ENCODE measurements around the gene RHOC. TPM values are rescaled to one million over a fixed set of nuclear protein-coding genes. Genes with fewer than 3 reads are reported as not detected.

RHOC gene
- total and polyA plus RNA-seq, 2 donors (not counting 1 experiment from before 2014, with no cell fraction given) = 21.0 to 28.3 TPM

GRCh38 chr1:112737573-112737972, 30.6 kb upstream of the RHOC start:
- ATAC-seq (ENCODE audit: low read depth) (no peak), DNase-seq (no peak)
- 83% methylated on average over 3 of the region's 3 CpGs for WGBS (ENCODE audit: insufficient coverage)
- Histone ChIP-seq H3K4me2 (replicated peaks; ENCODE audit: low read depth, low read length, poor library complexity, severe bottlenecking) (no peak overlapping the region), H3K4me3 (ENCODE audit: control extremely low read depth in 1 of 5, extremely low read depth in 1 of 5, insufficient read depth in 1 of 5, low read depth in 2 of 5, low read length in 4 of 5) (no peak overlapping the region), H4K20me1 (ENCODE audit: control insufficient read depth, insufficient read depth, low read length, poor library complexity, severe bottlenecking) (no peaks in the 10 kb centered on the region), H2AFZ (ENCODE audit: insufficient read depth, low read depth, low read length, poor library complexity, severe bottlenecking) (no peak overlapping the region), H3K79me2 (ENCODE audit: control insufficient read depth, insufficient read depth, low read length) (no peaks in the 10 kb centered on the region), H3K9ac (ENCODE audit: low read length) (no peak overlapping the region), H3K4me1 (ENCODE audit: control insufficient read depth in 2 of 2, insufficient read depth in 2 of 2, low read length in 2 of 2) (no peaks in the 10 kb centered on the region), H3K27ac (ENCODE audit: low read length in 2 of 2) (no peak overlapping the region), H3K9me3 (ENCODE audit: control extremely low read depth in 1 of 3, control insufficient read depth in 2 of 3, insufficient read depth in 1 of 3, low read length in 2 of 3) (peaks cover 0 to 5% (median 0%) of the 10 kb centered on the region in 3 donors), H3K27me3 (replicated peaks in 1 of 4; ENCODE audit: control extremely low read depth in 1 of 4, control insufficient read depth in 3 of 4, insufficient read depth in 4 of 4, low read length in 3 of 4) (peaks cover 0 to 28% (median 3%) of the 10 kb centered on the region in 4 experiments), H3K36me3 (replicated peaks in 1 of 2; ENCODE audit: control extremely low read depth in 1 of 2, control insufficient read depth in 1 of 2, extremely low read depth in 1 of 2, insufficient read depth in 2 of 2, low read length in 1 of 2) (no peaks in the 10 kb centered on the region)
- Mint-ChIP-seq H3K27me3 (peaks cover 52% of the 10 kb centered on the region), H3K4me3 (no peak overlapping the region), H3K4me1 (peaks cover 5% of the 10 kb centered on the region), H3K9me3 (ENCODE audit: insufficient read depth) (no peaks in the 10 kb centered on the region), H3K27ac (no peak overlapping the region)
- intact Hi-C loops (cut with micrococcal nuclease) = no loop called here
- ChIA-PET POLR2A (no interaction called here), CTCF (no interaction called here)
- no peak for TF ChIP-seq EZH2 (IDR thresholded peaks at IDR 0.05; ENCODE audit: borderline replicate concordance, insufficient read depth, low read depth, low read length, poor library complexity, severe bottlenecking)
- TF ChIP-seq CTCF (IDR thresholded peaks at IDR 0.05) = no peak

DNA sequence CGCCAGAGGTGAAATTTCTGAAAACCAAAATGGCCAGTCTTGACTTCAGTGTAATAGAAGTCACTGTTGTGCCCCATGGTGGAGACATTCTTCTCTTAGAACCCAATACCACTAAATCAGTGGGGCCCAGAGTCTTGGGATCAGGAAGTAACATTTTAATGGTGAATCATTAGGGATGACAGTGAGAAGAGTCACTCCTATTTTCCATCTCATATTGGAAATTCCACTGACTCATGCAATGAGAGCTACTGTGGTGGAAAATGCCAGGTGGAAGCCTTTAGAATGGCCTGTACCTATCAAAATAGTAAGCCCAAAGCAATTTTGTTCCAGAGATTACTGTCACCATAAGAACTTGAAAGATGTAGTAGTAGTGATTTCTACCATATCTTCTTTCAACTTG, 28.8 kb upstream of the RHOC start:
- no peak overlapping the region for H3K4me3 Mint-ChIP-seq
- H3K79me2 ChIP-seq (ENCODE audit: control insufficient read depth, insufficient read depth, low read length) = no peaks in the 10 kb centered on the region
- peaks cover 4 to 5% of the 10 kb centered on the region in 2 donors for H3K4me1 ChIP-seq (ENCODE audit: control insufficient read depth in 2 of 2, insufficient read depth in 2 of 2, low read length in 2 of 2)
- no peak overlapping the region for H3K4me3 ChIP-seq (ENCODE audit: control extremely low read depth in 1 of 5, extremely low read depth in 1 of 5, insufficient read depth in 1 of 5, low read depth in 2 of 5, low read length in 4 of 5)
- no CpG with 5 or more reads among the region's 1 CpG for WGBS (ENCODE audit: insufficient coverage)
- intact Hi-C loops (cut with micrococcal nuclease) = no loop called here
- H3K9me3 Mint-ChIP-seq (ENCODE audit: insufficient read depth) = no peaks in the 10 kb centered on the region
- H3K27me3 Mint-ChIP-seq = peaks cover 36% of the 10 kb centered on the region
- no peak overlapping the region for H2AFZ ChIP-seq (ENCODE audit: insufficient read depth, low read depth, low read length, poor library complexity, severe bottlenecking)
- no peaks in the 10 kb centered on the region for H4K20me1 ChIP-seq (ENCODE audit: control insufficient read depth, insufficient read depth, low read length, poor library complexity, severe bottlenecking)
- ATAC-seq (ENCODE audit: low read depth) = no peak
- ChIA-PET CTCF (no interaction called here), POLR2A (no interaction called here)
- peaks cover 0 to 14% (median 2%) of the 10 kb centered on the region in 4 experiments for H3K27me3 ChIP-seq (replicated peaks in 1 of 4; ENCODE audit: control extremely low read depth in 1 of 4, control insufficient read depth in 3 of 4, insufficient read depth in 4 of 4, low read length in 3 of 4)
- H3K4me2 ChIP-seq (replicated peaks; ENCODE audit: low read depth, low read length, poor library complexity, severe bottlenecking) = no peak overlapping the region
- peaks cover 8% of the 10 kb centered on the region for H3K4me1 Mint-ChIP-seq
- H3K27ac ChIP-seq (ENCODE audit: low read length in 2 of 2) = no peak overlapping the region
- H3K27ac Mint-ChIP-seq = no peak overlapping the region
- no peaks in the 10 kb centered on the region for H3K9me3 ChIP-seq (ENCODE audit: control extremely low read depth in 1 of 3, control insufficient read depth in 2 of 3, insufficient read depth in 1 of 3, low read length in 2 of 3)
- TF ChIP-seq EZH2 (IDR thresholded peaks at IDR 0.05; ENCODE audit: borderline replicate concordance, insufficient read depth, low read depth, low read length, poor library complexity, severe bottlenecking) = no peak
- TF ChIP-seq CTCF (IDR thresholded peaks at IDR 0.05) = no peak
- no peaks in the 10 kb centered on the region for H3K36me3 ChIP-seq (replicated peaks in 1 of 2; ENCODE audit: control extremely low read depth in 1 of 2, control insufficient read depth in 1 of 2, extremely low read depth in 1 of 2, insufficient read depth in 2 of 2, low read length in 1 of 2)
- no peak overlapping the region for H3K9ac ChIP-seq (ENCODE audit: low read length)
- no peak for DNase-seq

Measured in B cell (primary cell).